NCI-H1694 (cell line): ENCODE results near the gene CYB5R4.
"Not testable (repeated sequence)": the region's sequence is repeated elsewhere in the genome, so short reads cannot be mapped to it uniquely, and the experiment has no call there.

Source experiments
- DNase-seq: peaks from one replicate; lab custom pipeline; 2025; lab: John Stamatoyannopoulos, UW

CYB5R4 gene

GRCh38 chr6:83914953-83915352 lies 55.5 kb downstream of the CYB5R4 start:
- no peak for DNase-seq

GRCh38 chr6:83917001-83917400 lies 57.5 kb downstream of the CYB5R4 start:
- DNase-seq = no peak

GRCh38 chr6:83920017-83920416 lies 60.5 kb downstream of the CYB5R4 start:
- no peak for DNase-seq

- DNase-seq = no peak
Observed at GRCh38 chr6:83921315-83921714, 61.8 kb downstream of the CYB5R4 start.

- no peak for DNase-seq
Observed at GRCh38 chr6:83927470-83927869, 68.0 kb downstream of the CYB5R4 start.

- DNase-seq = no peak
Observed at GRCh38 chr6:83928286-83928685, 68.8 kb downstream of the CYB5R4 start.

GRCh38 chr6:83946201-83946833 lies 86.8 kb downstream of the CYB5R4 start:
- DNase-seq = not testable (repeated sequence)

GRCh38 chr6:83947983-83948382 lies 88.5 kb downstream of the CYB5R4 start:
- DNase-seq = not testable (repeated sequence)

GRCh38 chr6:83948851-83949250 lies 89.4 kb downstream of the CYB5R4 start:
- no peak for DNase-seq

GRCh38 chr6:83951423-83951822 lies 91.9 kb downstream of the CYB5R4 start:
- DNase-seq = not testable (repeated sequence)

GRCh38 chr6:83952830-83953229 lies 93.3 kb downstream of the CYB5R4 start:
- DNase-seq = no peak

- DNase-seq = no peak
Observed at GRCh38 chr6:83954371-83954770, 94.9 kb downstream of the CYB5R4 start.

GRCh38 chr6:83958241-83958685 lies 98.8 kb downstream of the CYB5R4 start:
- no peak for DNase-seq

- DNase-seq = no peak
Observed at GRCh38 chr6:83960664-83961063, 101.2 kb downstream of the CYB5R4 start.

- DNase-seq = no peak
Observed at GRCh38 chr6:83962582-83962981, 103.1 kb downstream of the CYB5R4 start.

- DNase-seq = no peak
Observed at GRCh38 chr6:83966539-83966938, 107.0 kb downstream of the CYB5R4 start.

GRCh38 chr6:83970582-83970981 lies 111.1 kb downstream of the CYB5R4 start:
- DNase-seq = no peak

GRCh38 chr6:83974409-83975050 lies 115.0 kb downstream of the CYB5R4 start:
- no peak for DNase-seq

- no peak for DNase-seq
Observed at GRCh38 chr6:83976037-83976755, 116.7 kb downstream of the CYB5R4 start.

- no peak for DNase-seq
Observed at GRCh38 chr6:83976871-83977270, 117.4 kb downstream of the CYB5R4 start.

- no peak for DNase-seq
Observed at GRCh38 chr6:83978324-83978734, 118.8 kb downstream of the CYB5R4 start.

GRCh38 chr6:83978997-83979396 lies 119.5 kb downstream of the CYB5R4 start:
- DNase-seq = no peak

GRCh38 chr6:83984411-83984810 lies 124.9 kb downstream of the CYB5R4 start:
- DNase-seq = no peak
